ENCODE measurements around the gene NRAP.

DNA sequence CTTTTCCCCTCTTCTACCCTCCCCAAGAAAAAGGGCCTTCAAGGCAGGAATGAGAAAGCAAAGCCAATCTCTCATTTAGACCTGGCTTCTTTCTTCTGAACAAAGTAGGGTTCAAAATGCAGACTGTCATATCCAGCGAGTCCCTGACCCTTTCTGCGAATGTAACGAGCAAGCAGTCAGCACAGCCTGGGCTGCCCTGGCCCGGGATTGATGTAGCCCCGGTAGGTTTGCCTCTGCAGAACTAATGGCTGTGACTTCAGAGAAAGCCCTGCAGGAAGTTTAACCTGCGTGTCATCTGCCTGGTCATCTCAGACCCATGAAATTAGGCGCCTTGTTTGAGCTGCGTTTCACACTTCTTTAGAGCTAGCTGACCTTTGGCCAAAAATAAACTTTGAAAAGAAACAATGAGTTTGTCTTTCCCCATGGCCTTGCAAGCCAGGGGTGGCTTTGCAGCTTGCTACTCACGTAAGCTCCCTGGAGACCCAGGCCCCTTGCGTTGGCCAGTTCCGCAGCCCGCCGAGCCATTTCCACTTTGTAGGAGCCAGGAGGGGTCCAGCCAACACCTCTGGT is 74.6 kb downstream of the NRAP start:
- no peak for TF ChIP-seq POLR2A (IDR thresholded peaks at IDR 0.05)
- TF ChIP-seq, protein P1, sequence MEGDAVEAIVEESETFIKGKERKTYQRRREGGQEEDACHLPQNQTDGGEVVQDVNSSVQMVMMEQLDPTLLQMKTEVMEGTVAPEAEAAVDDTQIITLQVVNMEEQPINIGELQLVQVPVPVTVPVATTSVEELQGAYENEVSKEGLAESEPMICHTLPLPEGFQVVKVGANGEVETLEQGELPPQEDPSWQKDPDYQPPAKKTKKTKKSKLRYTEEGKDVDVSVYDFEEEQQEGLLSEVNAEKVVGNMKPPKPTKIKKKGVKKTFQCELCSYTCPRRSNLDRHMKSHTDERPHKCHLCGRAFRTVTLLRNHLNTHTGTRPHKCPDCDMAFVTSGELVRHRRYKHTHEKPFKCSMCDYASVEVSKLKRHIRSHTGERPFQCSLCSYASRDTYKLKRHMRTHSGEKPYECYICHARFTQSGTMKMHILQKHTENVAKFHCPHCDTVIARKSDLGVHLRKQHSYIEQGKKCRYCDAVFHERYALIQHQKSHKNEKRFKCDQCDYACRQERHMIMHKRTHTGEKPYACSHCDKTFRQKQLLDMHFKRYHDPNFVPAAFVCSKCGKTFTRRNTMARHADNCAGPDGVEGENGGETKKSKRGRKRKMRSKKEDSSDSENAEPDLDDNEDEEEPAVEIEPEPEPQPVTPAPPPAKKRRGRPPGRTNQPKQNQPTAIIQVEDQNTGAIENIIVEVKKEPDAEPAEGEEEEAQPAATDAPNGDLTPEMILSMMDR (IDR thresholded peaks at IDR 0.05) = no peak
